ENCODE data around the gene PTPRK. TPM values are rescaled to one million over a fixed set of nuclear protein-coding genes. Genes with fewer than 3 reads are reported as not detected.

Gene PTPRK
- polyA plus RNA-seq (42.6 to 52.7 TPM (median 50.4 TPM) in 3 replicates), polyA minus RNA-seq (120 to 188 TPM (median 180 TPM) in 3 replicates)
- 24.3 TPM for polyA plus RNA-seq (2011; ENCODE audit: low read depth)
- 18.0 and 29.0 TPM in 2 replicates for polyA plus RNA-seq (2011; cell fraction: cytosol; rRNA removed)
- 106 and 107 TPM in 2 replicates for polyA plus RNA-seq (2011; cell fraction: nucleus; rRNA removed)
- polyA plus RNA-seq (2012; ENCODE audit: low replicate concordance): 25.9 and 73.3 TPM in 2 replicates
- polyA minus RNA-seq (2011; cell fraction: cytosol; rRNA and poly(A)+ RNA removed): 51.2 TPM
- 393 and 711 TPM in 2 replicates for polyA minus RNA-seq (2011; cell fraction: nucleus; rRNA and poly(A)+ RNA removed)

DNA sequence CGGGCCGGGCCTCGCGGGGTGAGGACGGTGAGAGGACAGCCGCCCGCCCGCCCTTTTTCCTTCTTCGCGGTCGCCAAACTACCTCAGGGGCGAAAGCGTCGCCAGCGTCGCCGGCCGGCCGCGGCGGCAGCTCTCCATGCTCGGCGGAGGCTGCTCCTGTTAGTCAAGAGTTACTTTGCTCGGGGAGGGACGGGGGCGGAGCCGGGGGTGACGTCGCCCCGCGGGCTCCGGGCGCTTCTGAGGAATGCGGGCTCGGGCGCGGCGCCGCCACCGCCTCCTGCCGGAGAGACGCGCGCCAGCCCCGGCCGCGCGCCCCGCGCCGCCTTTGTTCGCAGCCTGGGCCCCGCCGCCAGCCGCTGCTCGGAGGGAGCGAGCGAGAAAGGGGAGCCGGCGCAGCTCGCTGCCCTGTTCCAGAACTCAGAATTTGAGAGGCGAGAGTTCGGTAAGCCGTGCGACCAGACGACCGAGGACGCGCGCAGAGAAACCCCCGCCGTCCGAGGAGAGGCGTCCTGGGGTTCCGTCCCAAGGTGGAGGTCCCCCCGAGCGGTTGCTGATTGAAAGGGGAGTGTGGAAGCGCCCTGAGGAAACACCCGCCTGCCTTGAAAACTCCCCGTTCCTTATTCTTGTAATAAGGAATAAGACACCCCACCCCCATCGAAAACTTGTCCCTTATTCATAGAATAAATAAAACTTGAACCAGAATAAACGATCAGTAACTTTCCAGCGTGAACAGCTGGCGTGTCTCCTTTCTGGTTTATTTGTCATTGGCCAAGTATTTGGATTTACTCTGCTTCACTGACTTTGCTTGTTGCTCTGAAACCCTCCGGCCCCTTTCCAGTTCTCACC lies at the start of gene PTPRK:
Gene PTPRK, minus strand, starts transcription at position 164 of the 846 bp plus-strand sequence. CDS start 241 bp downstream, outside the sequence.
- Histone ChIP-seq H2AFZ (ENCODE audit: control insufficient read depth, low read length) (peak within 1 kb of the TSS; percentile 86), H3K9me1 (ENCODE audit: control insufficient read depth, extremely low read depth, insufficient read depth, low read length) (no peaks in the 10 kb centered on the region), H3K9ac (ENCODE audit: control insufficient read depth, extremely low read depth, insufficient read depth, low read length) (peak within 1 kb of the TSS; percentile 99), H3K79me2 (ENCODE audit: control insufficient read depth, insufficient read depth, low read length) (peaks cover 47% of the 10 kb centered on the region), H3K4me1 (ENCODE audit: control insufficient read depth, extremely low read depth, insufficient read depth, low read length) (peaks cover 18% of the 10 kb centered on the region), H3K4me2 (ENCODE audit: control insufficient read depth, extremely low read depth, insufficient read depth, low read depth, low read length) (peak within 1 kb of the TSS; percentile 92), H3K27me3 (ENCODE audit: control insufficient read depth, extremely low read depth, insufficient read depth, low read length) (no peaks in the 10 kb centered on the region), H3K9me3 (ENCODE audit: control insufficient read depth, low read depth, low read length) (no peaks in the 10 kb centered on the region), H3K4me3 (ENCODE audit: control insufficient read depth in 2 of 3, extremely low read depth in 1 of 3, insufficient read depth in 2 of 3, low read depth in 1 of 3, low read length in 3 of 3) (peak within 1 kb of the TSS; percentile 73 to 94 (median 94)), H3K27ac (ENCODE audit: control insufficient read depth, insufficient read depth, low read length) (peak within 1 kb of the TSS; percentile 93), H3K36me3 (ENCODE audit: control insufficient read depth in 2 of 2, extremely low read depth in 1 of 2, insufficient read depth in 2 of 2, low read length in 2 of 2) (no peaks in the 10 kb centered on the region), H4K20me1 (ENCODE audit: control insufficient read depth, extremely low read depth, insufficient read depth, low read length) (peaks cover 9% of the 10 kb centered on the region)
- TF ChIP-seq, protein P1, sequence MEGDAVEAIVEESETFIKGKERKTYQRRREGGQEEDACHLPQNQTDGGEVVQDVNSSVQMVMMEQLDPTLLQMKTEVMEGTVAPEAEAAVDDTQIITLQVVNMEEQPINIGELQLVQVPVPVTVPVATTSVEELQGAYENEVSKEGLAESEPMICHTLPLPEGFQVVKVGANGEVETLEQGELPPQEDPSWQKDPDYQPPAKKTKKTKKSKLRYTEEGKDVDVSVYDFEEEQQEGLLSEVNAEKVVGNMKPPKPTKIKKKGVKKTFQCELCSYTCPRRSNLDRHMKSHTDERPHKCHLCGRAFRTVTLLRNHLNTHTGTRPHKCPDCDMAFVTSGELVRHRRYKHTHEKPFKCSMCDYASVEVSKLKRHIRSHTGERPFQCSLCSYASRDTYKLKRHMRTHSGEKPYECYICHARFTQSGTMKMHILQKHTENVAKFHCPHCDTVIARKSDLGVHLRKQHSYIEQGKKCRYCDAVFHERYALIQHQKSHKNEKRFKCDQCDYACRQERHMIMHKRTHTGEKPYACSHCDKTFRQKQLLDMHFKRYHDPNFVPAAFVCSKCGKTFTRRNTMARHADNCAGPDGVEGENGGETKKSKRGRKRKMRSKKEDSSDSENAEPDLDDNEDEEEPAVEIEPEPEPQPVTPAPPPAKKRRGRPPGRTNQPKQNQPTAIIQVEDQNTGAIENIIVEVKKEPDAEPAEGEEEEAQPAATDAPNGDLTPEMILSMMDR (optimal IDR thresholded peaks at IDR 0.05 in 1 of 3, IDR thresholded peaks at IDR 0.05 in 1 of 3, conservative IDR thresholded peaks at IDR 0.05 in 1 of 3; ENCODE audit: extremely low read depth in 1 of 3, insufficient read depth in 2 of 3, low read length in 3 of 3): peak in 2 of 3 experiments; percentile 35 to 56
- TF ChIP-seq EZH2 (IDR thresholded peaks at IDR 0.05; ENCODE audit: low read length): no peak
- dilution Hi-C loops (cut with MboI; ENCODE audit: extremely low pct_ligation_motif_present, low sequenced_read_pairs): no loop called here
- DNase-seq (ENCODE audit: low read depth, low spot score) (no peak), FAIRE-seq (peak; percentile 41)

GRCh38 chr6:128567029-128567428 lies 46.6 kb upstream of the PTPRK start:
- no peaks in the 10 kb centered on the region for H3K36me3 ChIP-seq (ENCODE audit: control insufficient read depth in 2 of 2, extremely low read depth in 1 of 2, insufficient read depth in 2 of 2, low read length in 2 of 2)
- FAIRE-seq (peak; percentile 17), DNase-seq (ENCODE audit: low read depth, low spot score) (peak; percentile 17)
- no peak overlapping the region for H3K9ac ChIP-seq (ENCODE audit: control insufficient read depth, extremely low read depth, insufficient read depth, low read length)
- dilution Hi-C loops (cut with MboI; ENCODE audit: extremely low pct_ligation_motif_present, low sequenced_read_pairs): no loop called here
- peak overlapping the region; percentile 12 for H3K4me2 ChIP-seq (ENCODE audit: control insufficient read depth, extremely low read depth, insufficient read depth, low read depth, low read length)
- H3K9me1 ChIP-seq (ENCODE audit: control insufficient read depth, extremely low read depth, insufficient read depth, low read length): no peaks in the 10 kb centered on the region
- TF ChIP-seq EZH2 (IDR thresholded peaks at IDR 0.05; ENCODE audit: low read length): no peak
- TF ChIP-seq, protein P1 (optimal IDR thresholded peaks at IDR 0.05 in 1 of 3, IDR thresholded peaks at IDR 0.05 in 1 of 3, conservative IDR thresholded peaks at IDR 0.05 in 1 of 3; ENCODE audit: extremely low read depth in 1 of 3, insufficient read depth in 2 of 3, low read length in 3 of 3): no peak
- H4K20me1 ChIP-seq (ENCODE audit: control insufficient read depth, extremely low read depth, insufficient read depth, low read length): no peaks in the 10 kb centered on the region
- H3K9me3 ChIP-seq (ENCODE audit: control insufficient read depth, low read depth, low read length): no peaks in the 10 kb centered on the region
- H2AFZ ChIP-seq (ENCODE audit: control insufficient read depth, low read length): peak overlapping the region; percentile 42
- H3K4me1 ChIP-seq (ENCODE audit: control insufficient read depth, extremely low read depth, insufficient read depth, low read length): peaks cover 38% of the 10 kb centered on the region
- no peaks in the 10 kb centered on the region for H3K79me2 ChIP-seq (ENCODE audit: control insufficient read depth, insufficient read depth, low read length)
- no peak overlapping the region for H3K27ac ChIP-seq (ENCODE audit: control insufficient read depth, insufficient read depth, low read length)
- no peaks in the 10 kb centered on the region for H3K27me3 ChIP-seq (ENCODE audit: control insufficient read depth, extremely low read depth, insufficient read depth, low read length)
- H3K4me3 ChIP-seq (ENCODE audit: control insufficient read depth in 2 of 3, extremely low read depth in 1 of 3, insufficient read depth in 2 of 3, low read depth in 1 of 3, low read length in 3 of 3): no peak overlapping the region

Measured in keratinocyte (primary cell).